Inflammatory macrophage treated with lipopolysaccharide for 4 hours (primary cell): ENCODE measurements around the gene SMCHD1.
"Not testable (repeated sequence)": the region's sequence is repeated elsewhere in the genome, so short reads cannot be mapped to it uniquely, and the experiment has no call there.

Experiments used
- DNase-seq: peaks from one replicate; pipeline ENCODE4 v3.0.0-alpha.2; 2020

Gene SMCHD1

GRCh38 chr18:2657788-2658458 lies 2.4 kb downstream of the SMCHD1 start:
- DNase-seq: peak; percentile 86

GRCh38 chr18:2660849-2661248 lies 5.3 kb downstream of the SMCHD1 start:
- not testable (repeated sequence) for DNase-seq

DNA sequence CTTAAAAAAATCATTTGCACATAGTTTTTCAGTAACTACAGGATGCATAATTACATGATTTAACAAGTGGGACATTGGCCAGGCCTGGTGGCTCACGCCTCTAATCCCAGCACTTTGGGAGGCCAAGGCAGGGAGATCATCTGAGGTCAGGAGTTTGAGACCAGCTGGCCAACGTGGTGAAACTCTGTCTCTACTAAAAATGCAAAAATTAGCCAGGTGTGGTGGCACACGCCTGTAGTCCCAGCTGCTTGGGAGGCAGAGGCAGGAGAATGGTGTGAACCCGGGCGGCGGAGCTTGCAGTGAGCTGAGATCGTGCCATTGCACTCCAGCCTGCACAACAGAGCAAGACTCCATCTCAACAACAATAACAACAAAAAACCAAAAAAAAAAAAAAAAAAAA lies 6.8 kb downstream of the SMCHD1 start:
- DNase-seq: not testable (repeated sequence)

- DNase-seq: no peak
Observed at GRCh38 chr18:2662990-2663389, 7.5 kb downstream of the SMCHD1 start.

DNA sequence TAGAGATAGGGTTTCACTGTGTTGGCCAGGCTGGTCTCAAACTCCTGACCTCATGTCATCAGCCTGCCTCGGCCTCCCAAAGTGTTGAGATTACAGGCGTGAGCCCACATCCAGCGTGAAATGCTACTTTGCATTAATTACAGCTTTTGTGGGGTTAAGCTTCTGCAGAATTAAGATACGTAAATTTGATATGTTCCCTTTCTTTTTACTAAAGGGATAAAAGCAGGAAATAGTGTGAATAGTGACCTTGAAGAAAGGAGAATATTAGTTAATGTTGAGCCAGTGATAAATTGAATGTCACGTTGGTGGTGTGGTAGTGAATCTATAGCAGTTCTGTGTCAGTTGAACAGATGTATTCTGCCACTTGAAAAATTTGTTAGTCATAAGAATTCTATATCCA lies 16.9 kb downstream of the SMCHD1 start:
- DNase-seq: no peak

GRCh38 chr18:2672872-2673271 lies 17.3 kb downstream of the SMCHD1 start:
- no peak for DNase-seq

DNA sequence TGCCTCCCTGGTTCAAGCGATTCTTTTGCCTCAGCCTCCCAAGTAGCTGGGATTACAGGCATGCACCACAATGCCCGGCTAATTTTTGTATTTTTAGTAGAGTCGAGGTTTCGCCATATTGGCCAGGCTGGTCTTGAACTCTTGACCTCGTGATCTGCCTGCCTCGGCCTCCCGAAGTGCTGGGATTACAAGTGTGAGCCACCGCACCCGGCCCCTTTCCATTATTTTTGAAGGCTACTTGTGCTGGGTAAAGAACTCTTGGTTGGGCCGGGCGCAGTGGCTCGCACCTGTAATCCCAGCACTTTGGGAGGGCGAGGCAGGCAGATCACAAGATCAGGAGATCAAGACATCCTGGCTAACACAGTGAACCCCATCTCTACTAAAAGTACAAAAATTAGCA lies 23.4 kb downstream of the SMCHD1 start:
- DNase-seq: not testable (repeated sequence)

DNA sequence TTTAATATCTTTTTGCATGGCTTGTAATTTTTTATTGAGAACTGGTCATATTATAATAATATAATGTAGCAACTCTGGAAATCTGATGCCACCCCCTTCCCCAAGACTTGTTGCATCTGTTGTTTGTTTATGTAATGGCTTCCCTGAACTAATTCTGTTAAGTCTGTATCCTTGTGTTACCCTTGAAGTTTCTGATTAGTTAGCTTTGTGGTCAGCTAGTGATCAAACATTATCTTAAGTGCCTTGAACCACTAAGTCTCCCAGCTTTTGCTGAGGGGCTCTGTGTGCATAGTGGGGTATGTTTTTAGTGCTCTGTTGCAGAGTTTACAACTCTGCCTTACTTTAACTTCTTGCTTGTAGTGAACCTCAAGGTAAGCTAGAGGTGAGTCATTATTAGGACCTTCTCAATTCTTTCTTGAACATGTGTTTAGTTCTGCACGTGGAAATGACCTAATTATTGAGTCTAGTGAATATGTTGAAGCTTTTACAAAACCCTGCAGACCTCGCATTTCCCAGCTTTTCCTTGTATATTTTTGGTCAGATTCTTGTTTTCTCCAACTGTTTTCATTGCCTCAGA lies 24.8 kb downstream of the SMCHD1 start:
- no peak for DNase-seq

- no peak for DNase-seq
Observed at GRCh38 chr18:2681993-2682603, 26.6 kb downstream of the SMCHD1 start.

GRCh38 chr18:2683055-2683454 lies 27.5 kb downstream of the SMCHD1 start:
- DNase-seq: peak; percentile 40

GRCh38 chr18:2686349-2686968 lies 30.9 kb downstream of the SMCHD1 start:
- no peak for DNase-seq

- DNase-seq: no peak
Observed at GRCh38 chr18:2687390-2688001, 32.0 kb downstream of the SMCHD1 start.

GRCh38 chr18:2692508-2692907 lies 37.0 kb downstream of the SMCHD1 start:
- no peak for DNase-seq

DNA sequence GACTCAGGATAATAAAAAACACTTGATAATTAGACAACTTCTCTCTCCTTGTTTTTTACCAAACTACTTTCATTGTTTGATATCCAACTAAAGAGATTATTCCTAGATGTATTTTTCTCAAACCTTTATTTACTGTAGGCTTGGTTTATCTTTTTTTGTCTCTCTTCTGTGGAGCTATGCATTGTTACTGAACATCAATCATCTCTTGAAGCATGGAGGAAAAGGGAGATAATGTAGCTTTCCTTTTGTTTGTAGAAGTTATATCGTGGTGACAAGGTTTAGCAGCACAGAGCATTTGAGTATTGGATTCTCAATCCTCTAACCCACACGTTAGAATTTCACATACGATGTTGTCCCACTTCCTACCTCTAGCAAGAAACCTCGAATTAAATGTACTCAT lies 41.7 kb downstream of the SMCHD1 start:
- DNase-seq: no peak

- DNase-seq: no peak
Observed at GRCh38 chr18:2699001-2699400, 43.5 kb downstream of the SMCHD1 start.

DNA sequence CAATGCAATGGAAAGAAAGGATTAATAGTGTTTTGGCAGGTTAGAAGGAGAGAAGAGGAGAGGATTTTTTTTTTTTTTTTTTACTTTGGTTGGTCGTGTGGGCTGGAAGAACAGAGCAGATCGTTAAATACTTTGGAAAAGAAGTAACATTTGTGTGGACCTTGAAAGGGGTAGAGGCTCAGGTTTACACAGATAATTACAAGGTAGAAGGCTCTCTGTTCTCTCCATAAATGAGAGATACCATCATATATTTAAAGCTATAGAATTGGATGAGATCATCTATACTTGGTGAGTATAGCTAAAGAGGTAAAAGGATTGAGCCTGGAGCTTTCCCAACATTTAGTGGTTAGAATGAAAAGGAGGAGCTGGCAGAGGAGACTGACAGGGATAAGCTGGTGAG lies 49.0 kb downstream of the SMCHD1 start:
- no peak for DNase-seq

GRCh38 chr18:2706903-2707302 lies 51.4 kb downstream of the SMCHD1 start:
- peak; percentile 11 for DNase-seq

GRCh38 chr18:2707551-2708168 lies 52.1 kb downstream of the SMCHD1 start:
- no peak for DNase-seq

GRCh38 chr18:2709316-2709715 lies 53.8 kb downstream of the SMCHD1 start:
- no peak for DNase-seq

DNA sequence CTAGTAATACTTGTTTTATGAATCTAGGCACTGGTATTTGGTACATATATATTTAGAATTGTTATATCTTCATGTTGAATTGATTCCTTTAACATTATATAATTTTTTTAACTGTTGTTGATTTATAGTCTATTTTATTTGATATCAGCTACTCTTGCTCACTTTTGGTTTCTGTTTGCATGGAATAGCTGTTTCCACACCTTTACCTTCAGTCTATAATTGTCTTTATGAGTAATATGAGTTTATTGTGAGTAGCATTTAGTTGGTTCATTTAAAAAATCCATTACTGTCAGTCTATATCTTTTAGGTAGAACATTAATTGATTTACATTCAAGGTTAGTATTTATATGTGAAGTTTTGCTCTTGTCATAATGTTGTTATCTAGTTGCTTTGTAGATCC lies 58.6 kb downstream of the SMCHD1 start:
- DNase-seq: no peak

GRCh38 chr18:2715990-2716389 lies 60.5 kb downstream of the SMCHD1 start:
- DNase-seq: no peak

- no peak for DNase-seq
Observed at GRCh38 chr18:2716394-2717326, 61.1 kb downstream of the SMCHD1 start.
